Measurements from ENCODE around the gene FXN.
"Not testable (repeated sequence)": the region's sequence is repeated elsewhere in the genome, so short reads cannot be mapped to it uniquely, and the experiment has no call there.

Gene FXN

DNA sequence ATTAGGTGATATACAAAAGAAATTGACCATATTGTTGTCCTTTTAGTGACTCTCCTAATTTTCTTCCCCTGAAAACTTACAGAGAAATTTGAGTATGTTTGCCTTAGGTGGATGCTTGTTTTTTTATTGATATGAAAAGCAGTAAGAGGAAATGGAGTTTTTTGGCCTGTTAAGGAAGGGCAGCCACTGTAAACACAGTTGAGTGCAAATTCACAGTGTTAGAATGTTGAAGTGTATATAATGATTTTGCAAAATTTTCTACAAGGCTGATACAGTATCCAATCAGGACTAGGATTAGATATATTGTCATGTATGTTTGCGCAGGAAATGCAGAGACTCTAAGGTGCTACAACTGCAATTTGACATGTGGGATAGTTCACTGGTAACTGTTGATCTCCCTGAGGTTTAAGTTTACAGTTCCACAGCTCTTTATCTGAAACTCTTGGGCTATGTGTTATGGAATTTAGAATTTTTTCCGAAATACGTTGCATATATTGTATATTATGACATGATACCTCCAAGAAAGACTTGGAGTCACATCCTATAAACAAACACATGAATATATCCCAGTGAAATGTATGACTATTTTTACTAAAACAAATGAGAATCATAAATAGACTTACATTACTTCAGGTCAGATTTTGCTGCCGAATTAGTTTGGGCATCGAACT lies 62.5 kb downstream of the FXN start:
- H3F3A ChIP-seq (ENCODE audit: insufficient read depth, low read length): no peaks in the 10 kb centered on the region
- no peak for DNase-seq
- no peak overlapping the region for H3K9ac ChIP-seq (ENCODE audit: low read length)
- no peak overlapping the region for H3K4me3 ChIP-seq (ENCODE audit: low read length)
- no peaks in the 10 kb centered on the region for H3K36me3 ChIP-seq (replicated peaks; ENCODE audit: insufficient read depth, low read length)
- H3K27ac ChIP-seq (ENCODE audit: low read length): no peak overlapping the region
- no peaks in the 10 kb centered on the region for H4K20me1 ChIP-seq (ENCODE audit: insufficient read depth, low read length)
- H3K9me2 ChIP-seq (replicated peaks; ENCODE audit: insufficient read depth, low read length): no peaks in the 10 kb centered on the region
- H3K4me2 ChIP-seq (ENCODE audit: low read depth, low read length): no peak overlapping the region
- no peaks in the 10 kb centered on the region for H3K79me2 ChIP-seq (ENCODE audit: low read length)
- no peak overlapping the region for H2AFZ ChIP-seq (ENCODE audit: low read length)
- no peaks in the 10 kb centered on the region for H3K27me3 ChIP-seq (replicated peaks; ENCODE audit: insufficient read depth, low read length)
- H3K4me1 ChIP-seq (ENCODE audit: low read length): no peaks in the 10 kb centered on the region
- no peaks in the 10 kb centered on the region for H3K9me3 ChIP-seq (replicated peaks; ENCODE audit: insufficient read depth, low read length)
- TF ChIP-seq CTCF (IDR thresholded peaks at IDR 0.05; ENCODE audit: low read length) (no peak), EZH2phosphoT487 (IDR thresholded peaks at IDR 0.05; ENCODE audit: low read length) (no peak), EZH2 (optimal IDR thresholded peaks at IDR 0.05; ENCODE audit: low read depth, low read length) (no peak)

- not testable (repeated sequence) for H3K9ac ChIP-seq (ENCODE audit: low read length); H3K27me3 ChIP-seq (replicated peaks; ENCODE audit: insufficient read depth, low read length); H3F3A ChIP-seq (ENCODE audit: insufficient read depth, low read length); H3K79me2 ChIP-seq (ENCODE audit: low read length); H3K4me3 ChIP-seq (ENCODE audit: low read length); H2AFZ ChIP-seq (ENCODE audit: low read length); H3K9me3 ChIP-seq (replicated peaks; ENCODE audit: insufficient read depth, low read length); H4K20me1 ChIP-seq (ENCODE audit: insufficient read depth, low read length); H3K27ac ChIP-seq (ENCODE audit: low read length); H3K36me3 ChIP-seq (replicated peaks; ENCODE audit: insufficient read depth, low read length); H3K4me2 ChIP-seq (ENCODE audit: low read depth, low read length); DNase-seq; H3K9me2 ChIP-seq (replicated peaks; ENCODE audit: insufficient read depth, low read length)
- H3K4me1 ChIP-seq (ENCODE audit: low read length): peaks cover 12% of the 10 kb centered on the region
These were observed 67.9 kb downstream of the FXN start for GRCh38 chr9:69103348-69103996.

DNA sequence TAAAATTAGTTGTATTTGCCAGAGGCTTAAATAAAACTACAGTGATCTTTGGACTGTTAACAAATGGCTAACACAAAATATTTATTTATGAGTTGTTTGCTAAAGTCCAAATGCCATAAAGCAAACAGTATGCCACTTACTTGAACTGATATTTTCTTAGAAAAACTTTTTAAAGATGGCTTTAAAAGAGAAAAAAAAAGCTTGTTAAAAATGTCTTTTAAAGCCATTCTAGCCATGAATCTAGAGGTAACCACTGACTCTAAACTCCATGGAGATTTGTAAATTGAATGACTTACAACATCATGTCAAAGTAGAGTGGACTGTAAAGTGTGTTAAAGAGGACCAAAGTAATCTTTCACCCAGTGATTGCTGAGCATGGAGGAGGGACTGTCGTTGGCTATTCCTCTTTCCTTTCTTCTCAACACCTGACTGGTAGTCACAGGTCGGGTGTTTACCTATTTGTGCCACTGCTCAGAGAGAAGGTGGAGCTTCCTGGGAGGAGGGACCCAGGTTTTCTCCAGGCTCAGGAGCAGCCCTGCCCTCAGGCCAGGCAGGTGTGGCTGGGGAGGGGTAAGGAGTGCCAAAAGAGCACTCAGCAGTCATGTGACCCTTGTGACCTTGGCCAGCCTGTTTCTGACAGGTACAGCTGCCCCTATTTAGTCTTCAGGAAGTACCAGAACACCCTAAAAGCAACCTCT lies 69.4 kb downstream of the FXN start:
- H3K4me3 ChIP-seq (ENCODE audit: low read length): no peak overlapping the region
- H3K9me3 ChIP-seq (replicated peaks; ENCODE audit: insufficient read depth, low read length): no peaks in the 10 kb centered on the region
- H3K27me3 ChIP-seq (replicated peaks; ENCODE audit: insufficient read depth, low read length): no peaks in the 10 kb centered on the region
- no peaks in the 10 kb centered on the region for H3F3A ChIP-seq (ENCODE audit: insufficient read depth, low read length)
- H3K36me3 ChIP-seq (replicated peaks; ENCODE audit: insufficient read depth, low read length): no peaks in the 10 kb centered on the region
- peak overlapping the region; percentile 41; the same call in 1 of the 2 replicates for H3K4me2 ChIP-seq (ENCODE audit: low read depth, low read length)
- no peaks in the 10 kb centered on the region for H3K79me2 ChIP-seq (ENCODE audit: low read length)
- peaks cover 12% of the 10 kb centered on the region for H3K4me1 ChIP-seq (ENCODE audit: low read length)
- H3K9me2 ChIP-seq (replicated peaks; ENCODE audit: insufficient read depth, low read length): no peaks in the 10 kb centered on the region
- TF ChIP-seq EZH2 (optimal IDR thresholded peaks at IDR 0.05; ENCODE audit: low read depth, low read length): no peak
- H2AFZ ChIP-seq (ENCODE audit: low read length): peak overlapping the region; percentile 39
- H4K20me1 ChIP-seq (ENCODE audit: insufficient read depth, low read length): no peaks in the 10 kb centered on the region
- H3K9ac ChIP-seq (ENCODE audit: low read length): no peak overlapping the region
- H3K27ac ChIP-seq (ENCODE audit: low read length): peak overlapping the region; percentile 8; the same call in 1 of the 2 replicates
- DNase-seq: peak; percentile 74

DNA sequence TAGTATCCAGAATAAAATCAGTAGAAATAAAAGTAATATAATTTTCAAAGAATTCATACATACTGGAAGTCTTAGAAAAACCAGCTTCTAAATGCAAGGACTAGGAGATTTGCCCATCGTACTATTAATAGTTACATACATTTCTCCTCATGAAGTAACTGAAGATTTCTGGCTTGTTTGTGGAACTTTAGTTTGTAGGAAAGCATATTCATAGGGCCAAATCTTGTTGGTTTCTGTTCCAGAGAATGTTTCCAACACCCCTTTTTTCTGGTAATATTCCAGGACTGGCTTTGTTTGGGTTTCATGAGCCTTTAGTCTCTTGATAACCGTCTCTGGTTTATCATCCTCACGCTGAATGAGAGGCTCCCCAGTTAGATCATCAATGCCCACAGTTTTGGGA lies 72.2 kb downstream of the FXN start:
- Histone ChIP-seq H4K20me1 (ENCODE audit: insufficient read depth, low read length) (no peaks in the 10 kb centered on the region), H3F3A (ENCODE audit: insufficient read depth, low read length) (no peaks in the 10 kb centered on the region), H3K36me3 (replicated peaks; ENCODE audit: insufficient read depth, low read length) (no peaks in the 10 kb centered on the region), H3K9me3 (replicated peaks; ENCODE audit: insufficient read depth, low read length) (no peaks in the 10 kb centered on the region), H3K4me2 (ENCODE audit: low read depth, low read length) (no peak overlapping the region), H3K79me2 (ENCODE audit: low read length) (no peaks in the 10 kb centered on the region), H3K9ac (ENCODE audit: low read length) (no peak overlapping the region), H3K4me1 (ENCODE audit: low read length) (peaks cover 12% of the 10 kb centered on the region), H3K27ac (ENCODE audit: low read length) (no peak overlapping the region), H2AFZ (ENCODE audit: low read length) (no peak overlapping the region), H3K27me3 (replicated peaks; ENCODE audit: insufficient read depth, low read length) (no peaks in the 10 kb centered on the region), H3K4me3 (ENCODE audit: low read length) (no peak overlapping the region), H3K9me2 (replicated peaks; ENCODE audit: insufficient read depth, low read length) (no peaks in the 10 kb centered on the region)
- DNase-seq: no peak
- TF ChIP-seq EZH2phosphoT487 (IDR thresholded peaks at IDR 0.05; ENCODE audit: low read length) (no peak), CTCF (IDR thresholded peaks at IDR 0.05; ENCODE audit: low read length) (no peak), EZH2 (optimal IDR thresholded peaks at IDR 0.05; ENCODE audit: low read depth, low read length) (no peak)

GRCh38 chr9:69108706-69109105 lies 73.2 kb downstream of the FXN start:
- not testable (repeated sequence) for H3K36me3 ChIP-seq (replicated peaks; ENCODE audit: insufficient read depth, low read length); H3K79me2 ChIP-seq (ENCODE audit: low read length); DNase-seq; H3K4me2 ChIP-seq (ENCODE audit: low read depth, low read length); H3K4me3 ChIP-seq (ENCODE audit: low read length); H3K9me2 ChIP-seq (replicated peaks; ENCODE audit: insufficient read depth, low read length); H3K27me3 ChIP-seq (replicated peaks; ENCODE audit: insufficient read depth, low read length); H4K20me1 ChIP-seq (ENCODE audit: insufficient read depth, low read length); H3F3A ChIP-seq (ENCODE audit: insufficient read depth, low read length); H3K9me3 ChIP-seq (replicated peaks; ENCODE audit: insufficient read depth, low read length); H3K9ac ChIP-seq (ENCODE audit: low read length); H3K27ac ChIP-seq (ENCODE audit: low read length); H2AFZ ChIP-seq (ENCODE audit: low read length)
- peaks cover 12% of the 10 kb centered on the region for H3K4me1 ChIP-seq (ENCODE audit: low read length)

Data from MM.1S (cell line).